Activated CD4-positive, alpha-beta T cell treated with anti-CD3 and anti-CD28 coated beads, Interleukin-2, amount 50 U/mL, for 1 hour (primary cell): ENCODE data around the gene IMPA2.
"Not testable (repeated sequence)": the region's sequence is repeated elsewhere in the genome, so short reads cannot be mapped to it uniquely, and the experiment has no call there.

Source experiments
- DNase-seq: peaks from one replicate; pipeline ENCODE4 v3.0.0-alpha.2; 2020

IMPA2 gene

GRCh38 chr18:11981192-11981542, at the start of gene IMPA2:
Gene IMPA2 (plus strand): TSS chr18:11981507. CDS start chr18:11981670, 163 bp downstream.
- DNase-seq = no peak

- no peak for DNase-seq
Observed at GRCh38 chr18:11932393-11932792, 48.9 kb upstream of the IMPA2 start.

GRCh38 chr18:11937874-11938478, 43.3 kb upstream of the IMPA2 start:
- peak; percentile 78 for DNase-seq

- DNase-seq = no peak
Observed at GRCh38 chr18:11940956-11941355, 40.4 kb upstream of the IMPA2 start.

- no peak for DNase-seq
Observed at GRCh38 chr18:11943551-11943950, 37.8 kb upstream of the IMPA2 start.

GRCh38 chr18:11944252-11944651, 37.1 kb upstream of the IMPA2 start:
- no peak for DNase-seq

- DNase-seq = no peak
Observed at GRCh38 chr18:11944786-11945185, 36.5 kb upstream of the IMPA2 start.

GRCh38 chr18:11945834-11946659, 35.3 kb upstream of the IMPA2 start:
- DNase-seq = not testable (repeated sequence)

- DNase-seq = no peak
Observed at GRCh38 chr18:11946756-11947155, 34.6 kb upstream of the IMPA2 start.

GRCh38 chr18:11947214-11948191, 33.8 kb upstream of the IMPA2 start:
- DNase-seq = peak; percentile 27

GRCh38 chr18:11948852-11949523, 32.3 kb upstream of the IMPA2 start:
- DNase-seq = no peak

GRCh38 chr18:11950824-11951223, 30.5 kb upstream of the IMPA2 start:
- DNase-seq = no peak

- no peak for DNase-seq
Observed at GRCh38 chr18:11951390-11951851, 29.9 kb upstream of the IMPA2 start.

GRCh38 chr18:11953113-11953512, 28.2 kb upstream of the IMPA2 start:
- no peak for DNase-seq

GRCh38 chr18:11955239-11956029, 25.9 kb upstream of the IMPA2 start:
- DNase-seq = no peak

GRCh38 chr18:11956371-11957308, 24.7 kb upstream of the IMPA2 start:
- no peak for DNase-seq

- DNase-seq = no peak
Observed at GRCh38 chr18:11957636-11958035, 23.7 kb upstream of the IMPA2 start.

GRCh38 chr18:11959651-11960050, 21.7 kb upstream of the IMPA2 start:
- not testable (repeated sequence) for DNase-seq

- no peak for DNase-seq
Observed at GRCh38 chr18:11960743-11961380, 20.4 kb upstream of the IMPA2 start.

- no peak for DNase-seq
Observed at GRCh38 chr18:11962597-11962996, 18.7 kb upstream of the IMPA2 start.
